NCI-H1694 treated with DMSO at 0.1 percent for 48 hours (cell line): ENCODE results near the gene THSD4.
"Not testable (repeated sequence)": the region's sequence is repeated elsewhere in the genome, so short reads cannot be mapped to it uniquely, and the experiment has no call there.

Experiments used
- DNase-seq: peaks from one replicate; lab custom pipeline; 2025; lab: John Stamatoyannopoulos, UW

The THSD4 gene

DNA sequence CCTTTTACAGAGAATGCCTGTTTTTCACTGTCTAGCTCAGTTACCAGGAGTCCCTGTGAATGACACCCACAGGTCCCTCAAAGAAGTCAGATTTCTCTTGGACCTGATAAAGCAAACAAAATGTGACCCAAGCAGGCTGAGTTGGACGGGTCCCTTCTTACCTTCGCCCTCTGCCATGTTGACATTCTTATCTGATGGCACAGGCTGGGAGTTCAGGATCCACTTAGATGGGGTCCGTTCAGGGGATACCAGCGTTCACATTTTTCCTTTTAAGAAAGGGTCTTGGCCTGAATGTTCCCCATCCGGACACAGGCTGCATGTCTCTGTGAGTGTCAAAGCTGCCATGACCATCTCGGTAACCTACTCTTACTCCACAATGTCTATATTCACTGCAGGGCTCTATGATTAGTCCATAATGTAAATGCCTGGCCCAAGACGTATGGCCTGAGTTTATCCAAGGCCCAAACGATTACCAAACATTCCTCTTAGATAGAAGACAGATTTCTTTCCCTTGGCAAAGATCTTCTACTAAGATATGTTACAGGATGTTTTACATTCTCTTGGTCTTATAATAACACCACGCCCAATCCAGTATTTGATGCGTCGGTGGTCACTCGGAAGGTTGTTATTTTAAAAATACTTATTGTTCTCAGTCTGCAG lies 179.1 kb downstream of the THSD4 start:
- DNase-seq: no peak

DNA sequence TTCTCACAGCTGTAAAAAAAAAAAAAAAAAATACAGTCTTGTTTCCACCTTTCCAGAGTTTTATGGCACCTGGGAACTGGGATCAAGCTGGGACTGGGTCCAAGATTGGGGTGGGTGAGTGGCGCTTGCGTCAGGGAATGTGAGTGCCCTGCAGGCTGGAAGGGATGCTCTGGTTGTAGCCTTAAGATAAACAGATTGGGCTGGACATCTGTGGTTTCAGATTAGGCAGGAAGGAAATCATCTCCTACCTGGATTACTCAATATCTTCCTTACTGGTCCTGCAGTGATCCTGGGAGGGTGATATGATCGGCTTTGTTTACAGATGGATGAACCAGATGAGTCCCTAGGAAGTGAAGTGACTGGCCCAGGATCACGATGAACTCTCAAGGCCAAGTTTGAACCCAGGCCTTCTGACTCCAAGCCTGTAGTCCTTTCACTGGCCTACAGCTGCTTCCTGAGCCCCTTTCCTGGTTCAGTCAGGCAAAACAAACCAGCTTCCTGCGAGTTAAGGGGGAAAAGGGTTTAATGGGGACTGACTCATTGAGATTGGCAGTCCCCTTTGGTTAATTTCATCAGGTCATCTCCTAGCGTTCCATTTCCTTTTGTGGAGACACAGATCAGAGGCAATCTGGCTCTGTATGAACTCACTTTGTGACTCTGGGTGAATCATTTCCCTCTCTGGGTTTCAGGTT lies 179.8 kb downstream of the THSD4 start:
- DNase-seq: no peak

DNA sequence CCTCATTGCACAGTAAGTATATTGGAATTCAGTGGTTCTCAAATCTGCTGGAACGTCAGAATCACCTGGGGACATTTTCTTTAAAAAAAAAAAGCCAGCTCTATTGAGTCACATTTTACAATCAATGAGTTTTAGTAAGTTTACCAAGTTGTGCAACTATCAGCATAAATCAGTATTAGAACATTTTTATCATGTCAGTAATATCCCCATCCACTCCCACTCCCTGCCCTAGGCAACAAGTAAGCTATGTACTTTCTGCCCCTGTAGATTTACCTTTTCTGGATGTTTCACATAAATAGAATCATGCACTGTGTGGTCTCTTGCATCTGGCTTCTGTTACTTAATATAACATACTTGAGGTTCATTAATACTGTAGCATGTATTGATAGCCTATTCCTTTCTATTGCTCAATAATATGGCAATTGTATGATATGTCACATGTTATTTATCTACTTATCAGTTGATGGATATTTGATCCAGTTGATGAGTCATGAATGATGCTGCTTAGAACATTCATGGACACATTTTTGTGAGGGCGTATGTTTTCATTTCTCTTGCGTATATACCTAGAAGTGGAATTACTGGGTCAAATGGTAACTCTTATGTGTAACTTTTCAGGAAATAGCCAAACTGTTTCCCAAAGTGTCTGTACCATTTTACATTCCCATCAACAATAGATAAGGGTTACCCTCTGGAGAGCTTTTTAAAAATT lies 180.5 kb downstream of the THSD4 start:
- DNase-seq: no peak

DNA sequence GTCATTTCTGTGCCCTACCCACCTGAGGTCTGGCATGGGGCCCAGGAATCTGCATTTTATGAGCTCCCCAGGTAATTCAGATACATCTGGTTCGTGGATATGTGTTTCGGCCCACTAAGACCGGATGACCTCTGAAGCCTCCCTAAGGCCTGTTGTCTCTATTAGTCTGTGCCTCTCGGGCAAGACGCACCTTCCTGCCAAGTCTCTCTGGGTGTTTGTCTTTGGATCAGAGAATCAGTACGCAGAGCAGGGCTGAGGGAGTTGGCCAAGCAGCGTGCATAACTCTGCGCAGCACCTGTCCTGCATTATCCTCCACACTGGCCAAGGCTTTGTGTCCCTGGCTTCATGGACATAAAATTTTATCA lies 181.0 kb downstream of the THSD4 start:
- DNase-seq: no peak

DNA sequence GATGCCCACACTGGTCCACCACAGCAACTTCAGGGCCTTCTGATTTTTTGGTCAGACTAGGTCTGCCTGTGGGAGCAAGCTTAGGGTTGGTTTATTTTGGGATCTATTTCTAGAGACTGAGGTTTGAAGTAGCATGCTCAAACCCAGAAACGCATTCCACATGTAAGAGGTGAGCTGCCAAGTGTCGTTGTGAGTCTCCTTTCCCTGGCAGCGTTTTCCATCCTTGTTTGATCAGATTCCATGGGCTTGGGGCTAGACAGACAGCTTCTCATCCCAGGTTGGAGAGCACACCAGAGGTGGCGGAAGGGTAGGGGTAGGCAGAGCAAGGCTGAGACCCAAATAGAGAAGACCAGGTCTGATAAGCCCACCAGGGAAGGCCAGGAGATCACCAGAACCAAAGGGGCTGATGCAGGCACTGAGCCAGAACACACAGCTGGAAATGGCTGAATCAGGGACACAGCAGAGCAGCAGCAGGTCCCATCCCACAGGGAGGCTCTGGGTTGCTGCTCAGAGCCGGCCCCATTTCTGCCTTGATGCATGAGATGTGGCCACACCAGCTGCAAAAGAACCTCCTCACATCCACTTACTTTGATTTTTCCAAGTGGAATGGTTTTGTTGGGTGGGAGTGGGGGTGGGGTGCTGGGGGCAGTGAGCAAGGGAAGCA lies 186.8 kb downstream of the THSD4 start:
- DNase-seq: no peak

DNA sequence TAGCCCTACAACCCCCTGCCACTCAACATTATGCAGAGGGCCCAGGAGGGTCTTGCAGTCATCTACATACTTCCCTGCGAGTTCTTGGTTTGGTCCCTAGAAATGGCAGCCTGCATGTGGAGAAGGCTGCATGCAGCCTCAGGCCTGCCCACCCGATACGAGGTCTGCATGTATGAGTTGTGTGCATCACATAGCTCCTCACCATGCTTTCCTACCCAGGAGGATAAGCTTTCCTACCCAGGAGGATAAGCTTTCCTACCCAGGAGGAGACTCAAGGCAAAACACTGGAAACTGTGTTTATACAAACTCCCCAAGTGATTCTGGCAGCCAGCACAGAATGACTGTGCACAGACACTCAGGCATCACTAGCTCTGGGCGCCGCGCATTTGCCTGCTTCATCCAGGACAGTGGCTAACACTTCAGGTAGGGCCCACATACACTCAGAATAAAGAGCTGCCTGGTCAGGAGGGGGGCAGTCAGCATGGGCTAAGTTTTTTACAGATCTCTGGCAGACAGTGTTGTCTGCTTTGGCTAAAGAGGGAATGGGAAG lies 187.7 kb downstream of the THSD4 start:
- DNase-seq: no peak

DNA sequence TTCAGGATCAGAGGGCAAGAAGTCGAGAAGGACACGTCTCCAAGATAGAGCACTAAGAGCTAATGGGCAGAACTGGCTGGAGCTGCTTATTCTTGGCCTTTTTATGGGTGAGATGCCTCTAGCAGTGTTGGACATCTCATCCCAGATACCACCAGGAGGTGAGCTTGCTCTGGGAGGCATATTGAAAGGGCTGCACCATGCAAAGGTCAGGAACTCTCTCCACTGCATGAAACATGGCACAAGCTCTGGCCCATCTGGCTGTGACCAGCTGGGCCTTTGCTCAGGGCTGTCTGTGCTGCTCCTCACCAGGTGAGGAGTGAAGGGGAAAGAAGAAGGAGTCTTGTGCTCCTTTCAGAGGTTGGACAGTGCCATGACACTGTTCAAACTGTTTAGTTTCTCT lies 188.7 kb downstream of the THSD4 start:
- no peak for DNase-seq

DNA sequence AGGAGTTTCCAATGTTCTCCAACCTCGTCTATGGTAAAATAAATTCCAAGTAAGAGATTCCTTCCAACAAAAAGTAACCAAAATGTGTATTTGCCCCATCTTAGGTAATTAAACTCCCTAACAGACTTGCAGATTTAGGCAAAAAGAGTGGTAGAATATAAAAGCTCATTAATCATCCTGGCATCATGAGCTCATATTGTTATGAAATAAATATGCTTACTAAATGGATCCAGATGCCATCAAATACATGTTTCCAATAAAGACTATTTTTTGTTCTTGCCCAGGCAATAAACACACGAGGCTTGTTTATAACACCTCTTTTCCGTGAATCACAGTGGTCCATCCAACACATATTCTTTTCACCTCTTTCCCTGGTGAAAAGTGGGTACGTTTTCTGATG lies 189.4 kb downstream of the THSD4 start:
- DNase-seq: no peak

DNA sequence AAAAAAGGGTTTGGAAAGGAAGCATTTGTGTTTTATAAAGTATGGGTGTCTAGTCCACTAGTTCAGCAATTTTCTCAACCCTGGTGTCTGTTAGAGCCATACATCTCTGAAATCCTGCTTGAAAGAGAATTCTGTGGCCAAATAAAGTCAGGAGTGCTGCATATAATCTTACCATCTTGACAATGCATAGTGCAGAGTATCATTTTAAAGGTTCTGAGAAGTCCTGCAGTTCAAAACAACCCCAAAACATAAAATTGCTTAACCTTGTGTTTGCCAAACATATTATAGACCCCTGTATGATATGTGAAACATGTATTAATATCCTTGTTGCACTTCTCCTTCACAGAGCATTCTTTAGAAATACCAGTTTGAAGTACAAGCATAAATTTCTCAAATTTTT lies 191.3 kb downstream of the THSD4 start:
- no peak for DNase-seq

DNA sequence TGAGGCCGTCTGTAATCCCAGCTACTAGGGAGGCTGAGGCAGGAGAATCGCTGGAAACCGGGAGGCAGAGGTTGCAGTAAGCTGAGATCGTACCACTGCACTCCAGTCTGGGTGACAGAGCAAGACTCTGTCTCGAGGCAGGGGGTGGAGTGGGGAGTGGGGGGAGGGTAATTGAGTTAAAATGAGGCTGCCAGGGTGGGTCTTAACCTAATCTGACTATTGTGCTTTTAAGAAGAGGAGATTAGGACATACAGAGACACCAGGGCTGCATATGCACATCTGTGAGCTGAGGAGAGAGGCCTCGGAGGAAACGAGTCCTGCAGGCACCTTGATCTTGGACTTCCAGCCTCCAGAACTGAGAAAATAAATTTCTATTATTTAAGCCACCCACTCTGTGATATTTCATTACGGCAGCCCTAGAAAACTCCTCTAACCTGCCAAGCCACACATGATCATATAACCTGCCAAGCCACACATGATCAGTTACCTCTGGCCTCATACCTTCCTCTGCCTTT lies 197.0 kb downstream of the THSD4 start:
- no peak for DNase-seq

DNA sequence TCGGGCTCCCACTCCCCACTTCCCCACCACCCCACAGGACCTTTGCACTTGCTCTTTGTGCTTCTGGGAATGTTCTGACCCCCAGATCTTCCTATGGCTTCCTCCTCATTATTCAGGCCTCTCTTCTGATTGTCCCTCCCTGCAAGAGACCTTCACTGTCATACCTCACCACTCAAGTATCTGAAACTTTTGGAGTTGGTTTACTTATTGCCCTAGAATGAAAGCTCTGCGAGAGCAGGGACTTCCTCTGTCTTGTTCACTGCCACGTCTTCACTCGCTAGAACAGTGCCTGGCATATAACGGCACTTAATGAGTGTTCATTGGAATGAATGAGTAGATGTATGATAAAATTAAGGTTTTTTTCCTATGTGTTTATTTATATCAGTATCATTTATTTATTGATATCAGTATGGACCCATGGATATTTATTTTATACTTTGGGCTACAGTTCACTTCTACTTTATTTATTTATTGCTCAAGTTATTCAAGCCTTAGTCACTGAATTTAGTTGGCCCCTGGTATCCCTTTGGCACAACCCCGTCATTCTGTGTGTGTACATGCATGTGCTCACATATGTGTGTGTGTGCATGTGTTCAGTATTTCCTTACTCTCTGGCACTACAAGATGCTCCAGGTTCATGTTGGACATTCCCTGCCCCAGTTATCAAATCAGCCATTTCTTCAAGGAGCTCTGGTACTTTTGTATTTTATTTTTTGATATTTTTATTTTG lies 197.6 kb downstream of the THSD4 start:
- no peak for DNase-seq

DNA sequence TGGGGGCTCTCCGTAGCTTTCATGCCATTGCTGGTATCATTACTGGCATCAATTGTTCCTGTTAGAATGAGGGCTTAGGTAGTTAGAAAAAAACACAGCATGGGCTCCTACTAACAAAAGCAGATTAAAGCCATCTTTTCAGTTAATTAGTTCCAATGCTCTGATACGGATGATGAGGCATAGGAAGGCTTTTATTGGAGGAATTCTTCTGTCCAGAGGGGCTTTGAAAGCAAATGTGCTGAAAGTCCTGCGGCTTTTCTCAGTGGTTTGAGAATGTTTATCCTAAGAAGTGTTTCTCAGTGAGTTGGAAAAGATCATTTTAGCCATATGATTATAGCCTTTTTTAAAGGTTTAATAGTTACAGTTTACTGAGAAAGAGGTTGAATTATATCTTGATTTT lies 198.5 kb downstream of the THSD4 start:
- no peak for DNase-seq

DNA sequence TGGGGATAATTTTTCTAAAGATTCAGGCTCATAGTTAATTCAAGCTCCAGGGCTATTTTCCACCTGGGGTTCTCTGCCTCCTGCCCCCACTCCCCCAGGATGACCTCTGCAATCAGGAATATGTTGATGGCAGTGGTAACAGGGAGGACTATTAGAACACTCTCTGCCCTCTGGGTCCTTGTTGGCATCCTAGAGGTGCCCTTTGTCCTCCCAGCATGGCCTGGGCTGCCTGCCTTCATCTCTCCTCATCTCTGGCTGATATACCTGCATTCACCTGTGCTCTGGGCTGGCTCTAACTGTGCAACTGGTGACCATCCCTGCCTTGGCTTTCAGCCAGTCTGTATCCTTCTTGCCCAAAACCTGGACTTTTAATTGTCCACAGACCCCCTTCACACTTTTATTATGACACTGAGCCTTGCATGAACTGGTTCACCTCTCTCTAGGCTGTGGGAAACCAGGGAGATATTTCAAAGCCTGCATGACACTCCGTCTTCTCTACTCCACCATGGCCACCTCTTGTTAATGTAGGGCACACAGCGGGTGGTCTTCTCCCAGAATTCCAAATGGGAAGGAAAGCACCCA lies 199.8 kb downstream of the THSD4 start:
- DNase-seq: no peak

DNA sequence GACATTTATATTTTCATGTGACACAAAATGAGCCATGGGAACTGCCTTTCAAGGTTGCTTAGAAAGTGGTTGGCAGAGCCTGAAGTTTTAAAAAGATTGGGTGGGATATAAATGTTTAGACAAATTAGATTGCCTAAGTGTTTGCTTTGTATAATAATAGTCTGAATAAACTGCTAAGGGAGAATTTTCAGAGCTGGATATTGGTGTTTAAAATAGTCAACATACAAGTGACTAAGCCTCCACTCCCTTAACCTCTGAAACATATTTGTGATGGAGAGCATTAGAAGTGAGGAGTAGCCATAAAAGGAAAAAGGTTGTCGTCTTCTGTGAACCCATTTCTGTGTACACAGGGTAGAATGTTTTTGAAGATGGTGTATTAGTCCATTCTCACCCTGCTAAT lies 201.6 kb downstream of the THSD4 start:
- DNase-seq: no peak

DNA sequence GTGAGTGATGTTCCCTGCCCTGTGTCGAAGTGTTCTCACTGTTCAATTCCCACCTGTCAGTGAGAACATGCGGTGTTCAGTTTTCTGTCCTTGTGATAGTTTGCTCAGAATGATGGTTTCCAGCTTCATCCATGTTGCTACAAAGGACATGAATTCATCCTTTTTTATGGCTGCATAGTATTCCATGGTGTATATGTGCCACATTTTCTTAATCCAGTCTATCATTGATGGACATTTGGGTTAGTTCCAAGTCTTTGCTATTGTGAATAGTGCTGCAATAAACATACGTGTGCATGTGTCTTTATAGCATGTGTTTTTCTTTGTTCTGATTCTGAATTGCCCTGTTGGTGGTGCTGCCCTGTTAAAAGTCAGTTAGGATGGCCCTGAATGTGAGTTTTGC lies 204.2 kb downstream of the THSD4 start:
- not testable (repeated sequence) for DNase-seq

DNA sequence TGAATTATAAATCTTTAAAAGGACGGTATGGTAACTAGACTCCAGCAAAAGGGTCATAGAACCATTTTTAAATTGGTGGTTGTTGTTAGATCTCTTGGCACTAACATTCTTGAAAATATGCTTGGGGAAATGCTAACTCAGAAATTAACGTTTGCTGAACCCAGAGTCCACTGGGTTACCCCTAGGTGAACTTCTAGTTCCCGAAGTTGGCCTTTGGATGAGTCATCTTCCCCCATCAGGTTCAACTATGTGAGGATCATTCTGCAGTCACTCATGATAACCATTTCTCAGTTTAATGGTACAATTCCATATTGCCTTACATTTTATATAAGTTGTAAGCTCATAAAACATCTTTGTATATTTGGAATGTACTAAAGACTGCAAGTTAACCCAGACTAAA lies 204.7 kb downstream of the THSD4 start:
- DNase-seq: no peak

DNA sequence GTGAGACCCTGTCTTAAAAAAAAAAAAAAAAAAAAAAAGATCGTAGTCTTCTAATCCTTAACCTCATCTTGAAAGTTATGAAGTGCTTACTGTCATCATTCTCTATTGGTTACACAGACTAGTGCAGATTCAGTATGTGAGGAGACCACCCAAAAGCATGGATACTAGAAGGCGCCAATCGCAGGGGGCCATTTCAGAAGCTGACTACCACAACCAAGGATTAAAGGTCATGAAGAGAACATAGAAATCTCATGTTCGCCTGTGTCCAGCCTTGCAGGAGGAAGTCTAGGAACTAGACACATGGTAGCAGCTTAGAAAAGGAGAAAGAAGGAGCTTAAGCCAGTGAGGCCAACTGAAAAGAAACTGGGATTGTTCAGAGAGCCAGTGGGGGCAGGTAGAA lies 207.8 kb downstream of the THSD4 start:
- DNase-seq: no peak

DNA sequence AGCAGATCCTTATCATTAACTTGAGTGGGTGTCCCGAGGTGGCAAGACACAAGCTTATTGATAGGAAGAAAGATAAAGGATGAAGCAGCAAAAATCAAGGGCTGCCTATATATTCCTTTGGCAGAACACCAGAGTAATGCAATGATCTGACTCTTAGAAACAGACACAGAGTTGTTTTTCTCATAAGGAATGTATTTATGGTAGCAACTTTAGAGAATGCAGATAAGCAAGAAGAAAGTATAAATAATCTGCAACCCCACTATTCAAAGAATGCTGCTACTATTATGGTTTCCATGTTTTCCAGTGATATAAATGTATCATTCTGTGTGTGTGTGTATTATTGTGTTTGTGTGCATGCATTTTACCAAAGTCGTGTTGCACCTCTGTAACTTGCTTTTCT lies 208.3 kb downstream of the THSD4 start:
- DNase-seq: no peak

DNA sequence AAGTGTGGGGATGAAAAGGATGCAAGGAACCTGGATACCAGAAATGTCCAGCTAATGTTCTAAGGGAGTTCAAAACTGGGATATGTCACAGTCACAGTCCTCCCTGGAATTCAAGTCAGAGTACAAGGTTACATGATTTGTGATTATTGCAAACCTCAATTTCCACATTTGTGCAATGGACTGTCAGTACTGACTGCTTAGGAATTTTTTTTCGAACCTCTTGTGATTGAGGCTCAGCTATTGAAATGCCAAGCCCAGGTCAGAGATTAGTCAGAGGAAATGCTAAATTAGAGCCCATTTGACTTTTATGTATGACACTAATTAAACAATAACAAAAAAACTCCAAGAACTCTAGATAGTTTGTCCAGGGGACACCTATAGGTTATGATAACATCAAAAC lies 210.2 kb downstream of the THSD4 start:
- no peak for DNase-seq

DNA sequence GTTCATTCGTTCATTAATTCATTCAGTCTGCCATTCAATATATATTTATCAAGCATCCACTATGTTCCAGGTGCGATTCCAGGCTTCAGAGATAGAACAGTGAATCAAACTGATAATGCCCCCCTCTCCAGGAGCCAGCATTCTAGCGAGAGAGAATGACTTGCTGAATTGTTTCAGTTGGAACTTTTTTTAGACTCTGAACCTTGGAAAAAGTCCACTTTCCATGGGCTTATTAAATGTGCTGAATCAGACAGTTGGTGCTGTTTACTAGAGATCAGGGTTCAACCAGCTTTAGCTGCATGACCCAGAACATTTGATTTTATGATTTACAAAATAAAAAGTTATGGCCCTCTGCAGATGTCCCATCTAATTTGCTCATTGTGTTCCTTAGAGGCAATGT lies 213.2 kb downstream of the THSD4 start:
- DNase-seq: no peak

DNA sequence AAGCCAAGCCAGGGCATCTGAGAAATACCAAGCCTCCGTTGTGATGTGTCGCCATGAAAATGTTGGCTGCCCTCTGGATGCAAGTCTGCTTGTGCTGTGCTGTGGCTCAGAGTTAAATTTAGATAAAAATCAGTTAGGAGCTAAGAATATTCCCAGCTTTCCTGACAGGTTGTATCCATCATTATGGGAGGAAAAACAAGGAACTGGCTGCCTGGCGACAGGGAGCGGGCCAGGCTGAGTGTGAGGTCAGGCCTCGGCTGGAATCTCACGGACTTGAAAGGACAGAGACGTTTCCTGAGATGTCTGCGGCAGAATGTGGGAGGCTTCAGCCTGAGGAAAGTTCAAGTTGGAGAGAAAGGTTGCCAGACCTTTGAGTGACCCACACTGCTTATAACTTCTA lies 213.8 kb downstream of the THSD4 start:
- no peak for DNase-seq
